ENCODE results near the gene SH2D3A.
A peak's percentile ranks its signal among the peaks of the same experiment; 100 is the strongest.

SH2D3A gene

GRCh38 chr19:6711078-6711361, 56.2 kb downstream of the SH2D3A start:
- no peak overlapping the region for H3K4me3 ChIP-seq (ENCODE audit: low read depth, low read length)
- no peak overlapping the region for H3K27ac ChIP-seq (ENCODE audit: extremely low read depth, low read depth, low read length)
- H3K4me1 ChIP-seq (ENCODE audit: control insufficient read depth, insufficient read depth, low read length): no peaks in the 10 kb centered on the region
- no peak for TF ChIP-seq ZNF202 (tag by site-specific recombination; IDR thresholded peaks at IDR 0.05; ENCODE audit: borderline replicate concordance)
- no peak for TF ChIP-seq ZSCAN30 (tag by site-specific recombination; IDR thresholded peaks at IDR 0.05)
- no peak for TF ChIP-seq ZNF785 (tag by site-specific recombination; IDR thresholded peaks at IDR 0.05)
- TF ChIP-seq YY1 (tag by site-specific recombination; IDR thresholded peaks at IDR 0.05): no peak
- TF ChIP-seq ZNF341 (tag by site-specific recombination; IDR thresholded peaks at IDR 0.05; ENCODE audit: low read depth): no peak
- TF ChIP-seq ZNF404 (tag by site-specific recombination; IDR thresholded peaks at IDR 0.05): no peak
- POLR2A ChIA-PET: no interaction called here
- CTCF ChIA-PET: interaction anchor here (0.6 to 1.2 kb wide), 3 partner anchors 11 to 1484 kb away, joined by 3 to 6 read pairs (median 3); no protein-coding TSS in a partner anchor
- no peaks in the 10 kb centered on the region for H3K36me3 ChIP-seq (ENCODE audit: control insufficient read depth in 2 of 2, insufficient read depth in 1 of 2, low read length in 2 of 2)
- H3K9me3 ChIP-seq (ENCODE audit: control insufficient read depth, insufficient read depth, low read depth, low read length): no peaks in the 10 kb centered on the region

GRCh38 chr19:6710273-6711077, 56.8 kb downstream of the SH2D3A start:
- H3K9me3 ChIP-seq (ENCODE audit: control insufficient read depth, insufficient read depth, low read depth, low read length): no peaks in the 10 kb centered on the region
- H3K4me3 ChIP-seq (ENCODE audit: low read depth, low read length): no peak overlapping the region
- no peak overlapping the region for H3K27ac ChIP-seq (ENCODE audit: extremely low read depth, low read depth, low read length)
- ChIA-PET POLR2A (no interaction called here), CTCF (interaction anchor here (0.6 to 1.2 kb wide), 3 partner anchors 12 to 1484 kb away, joined by 3 to 6 read pairs (median 3); no protein-coding TSS in a partner anchor)
- no peaks in the 10 kb centered on the region for H3K4me1 ChIP-seq (ENCODE audit: control insufficient read depth, insufficient read depth, low read length)
- H3K36me3 ChIP-seq (ENCODE audit: control insufficient read depth in 2 of 2, insufficient read depth in 1 of 2, low read length in 2 of 2): no peaks in the 10 kb centered on the region
- TF ChIP-seq ZSCAN23 (tag by site-specific recombination; IDR thresholded peaks at IDR 0.05) (no peak), ZNF837 (tag by site-specific recombination; IDR thresholded peaks at IDR 0.05) (no peak), CTCF (tag by site-specific recombination; IDR thresholded peaks at IDR 0.05) (peak; percentile 68), ZNF830 (tag by site-specific recombination; IDR thresholded peaks at IDR 0.05; ENCODE audit: low read depth) (no peak), ZNF549 (tag by site-specific recombination; IDR thresholded peaks at IDR 0.05) (no peak), INSM2 (tag by site-specific recombination; IDR thresholded peaks at IDR 0.05) (no peak), ZNF571 (tag by site-specific recombination; IDR thresholded peaks at IDR 0.05) (no peak), KLF7 (tag by site-specific recombination; IDR thresholded peaks at IDR 0.05; ENCODE audit: borderline replicate concordance) (no peak), ZNF398 (tag by site-specific recombination; IDR thresholded peaks at IDR 0.05) (0 out of 2 replicates have a peak, but pooled peaks have one; percentile 29), PBX3 (CRISPR knock-in tag; IDR thresholded peaks at IDR 0.05) (no peak), TRIM28 (IDR thresholded peaks at IDR 0.05; ENCODE audit: borderline replicate concordance, low read length) (no peak), ZNF670 (tag by site-specific recombination; IDR thresholded peaks at IDR 0.05; ENCODE audit: low read depth) (no peak), ZNF785 (tag by site-specific recombination; IDR thresholded peaks at IDR 0.05) (no peak), ZBTB21 (tag by site-specific recombination; IDR thresholded peaks at IDR 0.05) (no peak), ZBTB6 (tag by site-specific recombination; IDR thresholded peaks at IDR 0.05) (no peak), ZNF529 (tag by site-specific recombination; IDR thresholded peaks at IDR 0.05; ENCODE audit: insufficient replicate concordance) (no peak), ZNF2 (tag by site-specific recombination; IDR thresholded peaks at IDR 0.05) (no peak), GLIS1 (tag by site-specific recombination; IDR thresholded peaks at IDR 0.05) (no peak; the same call in 1 of the 2 replicates), ZNF585B (tag by site-specific recombination; IDR thresholded peaks at IDR 0.05) (no peak), ZEB2 (tag by site-specific recombination; IDR thresholded peaks at IDR 0.05) (no peak), ZNF629 (tag by site-specific recombination; IDR thresholded peaks at IDR 0.05) (no peak), OVOL3 (tag by site-specific recombination; IDR thresholded peaks at IDR 0.05) (no peak), ZNF248 (tag by site-specific recombination; IDR thresholded peaks at IDR 0.05) (no peak), ZNF48 (tag by site-specific recombination; IDR thresholded peaks at IDR 0.05) (no peak)

All from HEK293 (cell line).